Liver (tissue), 9 donors: ENCODE data around the gene RPS6KA4. TPM values are rescaled to one million over a fixed set of nuclear protein-coding genes. Genes with fewer than 3 reads are reported as not detected.

Experiments
- DNase-seq: peaks from one replicate; pipeline ENCODE4 v3.0.0-alpha.2; 2017; ENCODE audit warnings: low spot score
- H3K27ac ChIP-seq, 2 donors: one replicate each; pipeline ENCODE4 v1.7.0; 2013; ENCODE audit warnings: inconsistent platforms in 2 of 2, low read length in 2 of 2, control low read depth in 1 of 2, low read depth in 1 of 2, mild to moderate bottlenecking in 1 of 2
- H3K27me3 ChIP-seq, 4 donors: one replicate each; pipeline versions ENCODE4 v1.6.1 to v1.7.0; 2013; ENCODE audit warnings: low read length in 3 of 4, inconsistent platforms in 1 of 4, mild to moderate bottlenecking in 1 of 4, moderate library complexity in 1 of 4; ENCODE audit not compliant: control insufficient read depth in 4 of 4, insufficient read depth in 4 of 4
- H3K36me3 ChIP-seq, 4 donors: one replicate each; pipeline versions ENCODE4 v1.6.1 to v1.7.0; 2013; ENCODE audit warnings: low read length in 3 of 4, mild to moderate bottlenecking in 3 of 4, low read depth in 1 of 4, moderate library complexity in 1 of 4; ENCODE audit not compliant: control insufficient read depth in 4 of 4, insufficient read depth in 3 of 4
- H3K4me1 ChIP-seq, 4 donors: one replicate each; pipeline versions ENCODE4 v1.6.1 to v1.7.0; 2013; ENCODE audit warnings: low read length in 3 of 4, mild to moderate bottlenecking in 3 of 4, moderate library complexity in 1 of 4; ENCODE audit not compliant: control insufficient read depth in 4 of 4, insufficient read depth in 4 of 4
- H3K4me3 ChIP-seq, 3 donors: one replicate each; pipeline versions ENCODE4 v1.6.1 to v1.7.0; 2013; ENCODE audit warnings: low read length in 3 of 3, control low read depth in 1 of 3, low read depth in 1 of 3, mild to moderate bottlenecking in 1 of 3
- H3K9ac ChIP-seq, 2 donors: one replicate each; pipeline ENCODE4 v1.7.0; 2013; ENCODE audit warnings: low read length in 2 of 2, mild to moderate bottlenecking in 2 of 2, moderate library complexity in 2 of 2, control low read depth in 1 of 2, low read depth in 1 of 2
- H3K9me3 ChIP-seq, 4 donors: one replicate each; pipeline versions ENCODE4 v1.6.1 to v1.7.0; 2013; ENCODE audit warnings: low read length in 3 of 4; ENCODE audit not compliant: control insufficient read depth in 4 of 4
- ATF3 ChIP-seq: IDR thresholded peaks from 2 replicates; pipeline ENCODE4 v1.6.1; 2016; ENCODE audit warnings: antibody characterized with exemption
- CTCF ChIP-seq: fragments of 150-350 bp; IDR thresholded peaks from 2 replicates; pipeline ENCODE4 v1.5.1; 2017; ENCODE audit warnings: improper control_type of control experiment, low read depth, low read length; ENCODE audit not compliant: missing input control
- EGR1 ChIP-seq, 2 donors: IDR thresholded peaks; 2 replicates each; pipeline ENCODE4 v1.6.1; 2016 to 2018; ENCODE audit warnings: antibody characterized with exemption in 2 of 2, low read depth in 2 of 2
- FOXA1 ChIP-seq: IDR thresholded peaks from 2 replicates; pipeline ENCODE4 v1.6.1; 2016; ENCODE audit warnings: antibody characterized with exemption
- FOXA2 ChIP-seq: IDR thresholded peaks from 2 replicates; pipeline ENCODE4 v1.6.1; 2016; ENCODE audit warnings: antibody characterized with exemption
- GABPA ChIP-seq, 2 donors: IDR thresholded peaks in 1 of 2; conservative IDR thresholded peaks in 1 of 2; 2 replicates each; pipeline ENCODE4 v1.6.1; 2016; ENCODE audit warnings: antibody characterized with exemption in 2 of 2, mild to moderate bottlenecking in 1 of 2, moderate library complexity in 1 of 2
- HNF4A ChIP-seq, 2 donors: conservative IDR thresholded peaks; 2 replicates each; pipeline ENCODE4 v1.6.1; 2016; ENCODE audit warnings: antibody characterized with exemption in 2 of 2, mild to moderate bottlenecking in 2 of 2
- HNF4G ChIP-seq: IDR thresholded peaks from 2 replicates; pipeline ENCODE4 v1.6.1; 2016; ENCODE audit warnings: antibody characterized with exemption
- JUND ChIP-seq, 2 donors: IDR thresholded peaks; 2 replicates each; pipeline ENCODE4 v1.6.1; 2016; ENCODE audit warnings: antibody characterized with exemption in 2 of 2
- MAX ChIP-seq: IDR thresholded peaks from 2 replicates; pipeline ENCODE4 v1.6.1; 2016; ENCODE audit warnings: antibody characterized with exemption
- NR2F2 ChIP-seq: IDR thresholded peaks from 2 replicates; pipeline ENCODE4 v1.6.1; 2016; ENCODE audit warnings: antibody characterized with exemption
- RAD21 ChIP-seq, 2 donors: IDR thresholded peaks; 2 replicates each; pipeline ENCODE4 v1.6.1; 2016; ENCODE audit warnings: antibody characterized with exemption in 2 of 2, mild to moderate bottlenecking in 2 of 2
- REST ChIP-seq: IDR thresholded peaks from 2 replicates; pipeline ENCODE4 v1.6.1; 2016; ENCODE audit warnings: antibody characterized with exemption, mild to moderate bottlenecking
- RXRA ChIP-seq, 2 donors: IDR thresholded peaks; 2 replicates each; pipeline ENCODE4 v1.6.1; 2017 to 2018; ENCODE audit warnings: antibody characterized with exemption in 2 of 2, mild to moderate bottlenecking in 1 of 2
- SP1 ChIP-seq: IDR thresholded peaks from 2 replicates; pipeline ENCODE4 v1.6.1; 2018; ENCODE audit warnings: antibody characterized with exemption, mild to moderate bottlenecking
- TAF1 ChIP-seq: conservative IDR thresholded peaks from 2 replicates; pipeline ENCODE4 v1.6.1; 2016; ENCODE audit warnings: antibody characterized with exemption, mild to moderate bottlenecking
- ZBTB33 ChIP-seq: IDR thresholded peaks from 2 replicates; pipeline ENCODE4 v1.6.1; 2016; ENCODE audit warnings: antibody characterized with exemption
- WGBS: extraction: QIAGEN DNeasy Blood & Tissue Kit; methylation state at CpG from one replicate; pipeline ENCODE4 v1.1.7; 2013; 5-methylcytosine and 5-hydroxymethylcytosine counted together
- polyA plus RNA-seq, 2 donors: library from polyadenylated mRNA; stranded (reverse) in 1 of 2; unstranded in 1 of 2; fragments of 200-250 nt in 1 of 2; fragments of >200 nt in 1 of 2; fragmentation: Nextera tagmentation in 1 of 2; extraction: Ambion mirVana in 1 of 2; gene quantifications; one replicate each; pipeline versions ENCODE4 v1.2.1 to v1.2.3, GENCODE V29; 2013 to 2015
- total RNA-seq, 2 donors: library from RNA; depleted of rRNA; stranded (reverse); fragments of >200 nt; gene quantifications; one replicate each; pipeline ENCODE4 v1.2.3, GENCODE V29; 2014
- donor health status: healthy.
- donor health status: healthy.
- donor health status: healthy.
- donor health status: healthy.
- donor health status: healthy.

RPS6KA4 gene
- total and polyA plus RNA-seq, 4 donors, result 2.0 to 13.5 (median 10.0) TPM

- Histone ChIP-seq H3K9ac (no peak overlapping the region), H3K4me1 (peaks cover 5 to 12% (median 10%) of the 10 kb centered on the region in 4 donors), H3K4me3 (no peak overlapping the region), H3K36me3 (peaks cover 0 to 18% (median 3%) of the 10 kb centered on the region in 4 donors), H3K27ac (no peak overlapping the region), H3K9me3 (no peaks in the 10 kb centered on the region), H3K27me3 (no peaks in the 10 kb centered on the region)
- DNase-seq, result no peak
- 82% methylated on average over 5 of the region's 5 CpGs for WGBS
- TF ChIP-seq CTCF (no peak), EGR1 (IDR thresholded peaks at IDR 0.05; ENCODE audit: low read depth in 2 of 2) (no peak), GABPA (IDR thresholded peaks at IDR 0.05 in 1 of 2, conservative IDR thresholded peaks at IDR 0.05 in 1 of 2) (no peak), NR2F2 (no peak), FOXA2 (no peak), RAD21 (IDR thresholded peaks at IDR 0.05) (no peak), HNF4G (no peak), SP1 (no peak)
Measured at GRCh38 chr11:64321533-64321932, 37.4 kb upstream of the RPS6KA4 start.

- Histone ChIP-seq H3K4me1 (peaks cover 5 to 7% (median 6%) of the 10 kb centered on the region in 4 donors), H3K27me3 (no peaks in the 10 kb centered on the region), H3K9me3 (no peaks in the 10 kb centered on the region), H3K4me3 (no peak overlapping the region), H3K36me3 (peaks cover 0 to 18% (median 3%) of the 10 kb centered on the region in 4 donors), H3K9ac (no peak overlapping the region), H3K27ac (no peak overlapping the region)
- 89% methylated on average over 7 of the region's 7 CpGs for WGBS
- DNase-seq, result no peak
- no peak for TF ChIP-seq EGR1 (IDR thresholded peaks at IDR 0.05; ENCODE audit: low read depth in 2 of 2)
- no peak for TF ChIP-seq ZBTB33
- no peak for TF ChIP-seq FOXA2
- TF ChIP-seq RXRA (IDR thresholded peaks at IDR 0.05), result no peak
- TF ChIP-seq MAX, result no peak
- TF ChIP-seq SP1, result no peak
- TF ChIP-seq FOXA1, result no peak
- no peak for TF ChIP-seq REST
- TF ChIP-seq TAF1, result no peak
- no peak for TF ChIP-seq HNF4A (conservative IDR thresholded peaks at IDR 0.05)
- TF ChIP-seq HNF4G, result no peak
- no peak for TF ChIP-seq ATF3
- no peak for TF ChIP-seq GABPA (IDR thresholded peaks at IDR 0.05 in 1 of 2, conservative IDR thresholded peaks at IDR 0.05 in 1 of 2)
- no peak for TF ChIP-seq JUND (IDR thresholded peaks at IDR 0.05)
- no peak for TF ChIP-seq CTCF
- TF ChIP-seq NR2F2, result no peak
Measured at GRCh38 chr11:64322925-64323260, 36.1 kb upstream of the RPS6KA4 start.
